Activated CD8-positive, alpha-beta T cell treated with anti-CD3 and anti-CD28 coated beads for 36 hours (primary cell): ENCODE data around the gene HMOX2. TPM values are rescaled to one million over a fixed set of nuclear protein-coding genes. Genes with fewer than 3 reads are reported as not detected.
A peak's percentile ranks its signal among the peaks of the same experiment; 100 is the strongest.

Experiments used
- ATAC-seq: fragments of 200-7000 bp; cut with Tn5 transposase; one replicate; pipeline ENCODE4 v1.10.0; 2021; ENCODE audit warnings: mild to moderate bottlenecking, moderate library complexity
- CTCF ChIA-PET: fragments of 350-600 bp; sonication (Branson Sonifier 250); formaldehyde crosslinking; loops from one replicate; lab custom pipeline; 2021; ENCODE audit warnings: antibody characterized with exemption; lab: Charles Lee
- POLR2A ChIA-PET: fragments of 350-600 bp; sonication (Branson Sonifier 250); formaldehyde crosslinking; loops from one replicate; lab custom pipeline; 2021; ENCODE audit warnings: antibody characterized with exemption; lab: Charles Lee
- DNase-seq: peaks from one replicate; pipeline ENCODE4 v3.0.0-alpha.2; 2020
- H3K27ac Mint-ChIP-seq: one replicate; pipeline ENCODE4 v1.8.0; 2021; ENCODE audit warnings: mild to moderate bottlenecking, mixed read lengths
- H3K27me3 Mint-ChIP-seq: one replicate; pipeline ENCODE4 v1.8.0; 2021; ENCODE audit warnings: mixed read lengths
- H3K36me3 Mint-ChIP-seq: one replicate; pipeline ENCODE4 v1.8.0; 2021; ENCODE audit warnings: low read depth, mixed read lengths
- H3K4me1 Mint-ChIP-seq: one replicate; pipeline ENCODE4 v1.8.0; 2021; ENCODE audit warnings: low read depth, mixed read lengths
- H3K4me3 Mint-ChIP-seq: one replicate; pipeline ENCODE4 v1.8.0; 2021; ENCODE audit warnings: mild to moderate bottlenecking, moderate library complexity, mixed read lengths
- H3K9me3 Mint-ChIP-seq: one replicate; pipeline ENCODE4 v1.8.0; 2021; ENCODE audit warnings: mixed read lengths
- CTCF ChIP-seq: fragments of 200-600 bp; IDR thresholded peaks from one replicate; pipeline ENCODE4 v1.8.0; 2022; ENCODE audit warnings: antibody characterized with exemption, mild to moderate bottlenecking
- intact Hi-C: fragments of 100-400 bp; cut with micrococcal nuclease; formaldehyde crosslinking; loops from one replicate; pipeline ENCODE4 v1.10.0; 2022
- total RNA-seq, 2 experiments: library from RNA; stranded (reverse); gene quantifications; one replicate each; pipeline ENCODE4 v1.2.3, GENCODE V29; 2021

The HMOX2 gene
- total RNA-seq, 2 experiments from 2014 or later, result 64.7 to 65.4 TPM

DNA sequence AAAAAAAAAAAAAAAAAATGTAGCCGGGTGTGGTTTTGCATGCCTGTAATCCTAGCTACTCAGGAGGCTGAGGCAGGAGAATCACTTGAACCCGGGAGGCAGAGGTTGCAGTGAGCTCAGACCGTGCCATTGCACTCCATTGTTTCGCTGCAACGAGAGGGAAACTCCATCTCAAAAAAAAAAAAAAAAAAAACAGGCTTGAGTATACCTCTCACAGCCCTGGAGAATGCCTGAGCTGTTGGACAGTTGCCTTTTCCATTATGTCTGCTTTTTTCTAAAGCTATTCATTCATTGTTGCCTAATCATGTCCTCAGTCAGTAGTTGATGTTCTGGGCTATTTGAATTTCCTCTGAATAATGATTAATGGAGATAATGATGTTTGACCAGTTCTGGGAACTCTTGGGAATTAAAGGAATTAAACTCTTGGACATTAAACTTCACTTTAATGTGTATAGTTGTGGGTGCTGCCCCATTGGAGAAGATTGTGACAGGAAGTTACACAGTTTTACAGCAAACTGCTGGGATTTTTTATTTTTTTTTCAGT is 11.8 kb downstream of the HMOX2 start:
- intact Hi-C loops, result no loop called here

DNA sequence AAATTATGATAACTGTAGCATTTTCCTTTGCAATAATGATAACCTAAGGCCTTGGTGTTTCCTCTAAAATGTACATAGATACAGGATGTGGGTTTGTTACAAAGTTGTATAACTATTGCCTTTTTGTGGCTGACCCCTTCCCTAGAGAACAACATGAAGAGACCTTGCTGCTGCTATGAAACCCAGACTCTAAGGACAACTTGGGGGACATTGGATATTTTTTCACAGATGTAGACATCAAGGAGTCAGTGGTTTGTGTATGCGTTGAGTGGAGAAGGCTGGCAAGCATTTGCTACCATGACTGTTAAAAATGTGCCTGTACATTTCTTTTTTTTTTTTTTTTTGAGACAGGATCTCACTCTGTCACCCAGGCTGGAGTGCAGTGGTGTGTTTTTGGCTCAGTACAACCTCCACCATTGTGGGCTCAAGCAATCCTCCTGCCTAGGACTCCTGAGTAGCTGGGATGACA is 12.3 kb downstream of the HMOX2 start:
- H3K27me3 Mint-ChIP-seq, result no peaks in the 10 kb centered on the region
- TF ChIP-seq CTCF, result no peak
- H3K4me1 Mint-ChIP-seq, result peaks cover 60% of the 10 kb centered on the region
- H3K27ac Mint-ChIP-seq, result peak overlapping the region; percentile 86
- ChIA-PET CTCF (interaction anchor here (1.4 to 4.1 kb wide), 4 partner anchors 11 to 162 kb away, joined by 5 to 27 read pairs (median 8); partner anchors contain the start of gene HMOX2), POLR2A (interaction anchor here (2.2 to 2.7 kb wide), 2 partner anchors 12 to 13 kb away, joined by 8 to 17 read pairs; partner anchors contain the start of gene HMOX2)
- peaks cover 36% of the 10 kb centered on the region for H3K36me3 Mint-ChIP-seq
- intact Hi-C loops, result no loop called here
- no peak for DNase-seq
- peak; percentile 75 for ATAC-seq
- no peaks in the 10 kb centered on the region for H3K9me3 Mint-ChIP-seq
- no peak overlapping the region for H3K4me3 Mint-ChIP-seq

More for the DNA sequence above, 11.8 kb downstream of the HMOX2 start:
- H3K36me3 Mint-ChIP-seq, result peaks cover 33% of the 10 kb centered on the region
- DNase-seq (no peak), ATAC-seq (peak; percentile 43)
- no peak for TF ChIP-seq CTCF
- peak overlapping the region; percentile 86 for H3K27ac Mint-ChIP-seq
- peaks cover 55% of the 10 kb centered on the region for H3K4me1 Mint-ChIP-seq
- no peak overlapping the region for H3K4me3 Mint-ChIP-seq
- CTCF ChIA-PET, result interaction anchor here (1.7 to 4.1 kb wide), 3 partner anchors 11 to 162 kb away, joined by 5 to 27 read pairs (median 14); partner anchors contain the start of gene HMOX2
- POLR2A ChIA-PET, result interaction anchor here (1.9 to 2.7 kb wide), 2 partner anchors 11 to 12 kb away, joined by 7 to 17 read pairs; partner anchors contain the start of gene HMOX2
- no peaks in the 10 kb centered on the region for H3K27me3 Mint-ChIP-seq
- H3K9me3 Mint-ChIP-seq, result no peaks in the 10 kb centered on the region

- ChIA-PET POLR2A (interaction anchor here (2.0 to 2.7 kb wide), 3 partner anchors 10 to 13 kb away, joined by 8 to 17 read pairs (median 12); partner anchors contain the start of gene HMOX2), CTCF (interaction anchor here (1.4 to 2.0 kb wide), 5 partner anchors 11 to 161 kb away, joined by 5 to 12 read pairs (median 6); no protein-coding TSS in a partner anchor)
- Mint-ChIP-seq H3K36me3 (peaks cover 34% of the 10 kb centered on the region), H3K27me3 (no peaks in the 10 kb centered on the region), H3K4me3 (no peak overlapping the region), H3K9me3 (no peaks in the 10 kb centered on the region), H3K27ac (peak overlapping the region; percentile 86), H3K4me1 (peaks cover 62% of the 10 kb centered on the region)
- intact Hi-C loops, result no loop called here
- DNase-seq (no peak), ATAC-seq (no peak)
- TF ChIP-seq CTCF, result no peak
Observed at GRCh38 chr16:4489030-4489429, 12.8 kb downstream of the HMOX2 start.

GRCh38 chr16:4491898-4492297 is 15.7 kb downstream of the HMOX2 start:
- peaks cover 75% of the 10 kb centered on the region for H3K4me1 Mint-ChIP-seq
- H3K9me3 Mint-ChIP-seq, result no peaks in the 10 kb centered on the region

More at GRCh38 chr16:4491898-4492297, 15.7 kb downstream of the HMOX2 start:
- Mint-ChIP-seq H3K27me3 (no peaks in the 10 kb centered on the region), H3K4me3 (no peak overlapping the region), H3K27ac (peak overlapping the region; percentile 74), H3K36me3 (peaks cover 30% of the 10 kb centered on the region)
- DNase-seq (no peak), ATAC-seq (no peak)
- intact Hi-C loops, result no loop called here
- POLR2A ChIA-PET, result interaction anchor here (0.9 to 2.0 kb wide), 2 partner anchors 14 to 18 kb away, joined by 3 to 5 read pairs; partner anchors contain the start of gene NMRAL1
- no peak for TF ChIP-seq CTCF
- CTCF ChIA-PET, result interaction anchor here (1.3 to 2.3 kb wide), 2 partner anchors 14 to 15 kb away, joined by 4 to 8 read pairs; no protein-coding TSS in a partner anchor
